ENCODE measurements around the gene CAPG. TPM values are rescaled to one million over a fixed set of nuclear protein-coding genes. Genes with fewer than 3 reads are reported as not detected.
A peak's percentile ranks its signal among the peaks of the same experiment; 100 is the strongest.

CAPG gene, protein sequence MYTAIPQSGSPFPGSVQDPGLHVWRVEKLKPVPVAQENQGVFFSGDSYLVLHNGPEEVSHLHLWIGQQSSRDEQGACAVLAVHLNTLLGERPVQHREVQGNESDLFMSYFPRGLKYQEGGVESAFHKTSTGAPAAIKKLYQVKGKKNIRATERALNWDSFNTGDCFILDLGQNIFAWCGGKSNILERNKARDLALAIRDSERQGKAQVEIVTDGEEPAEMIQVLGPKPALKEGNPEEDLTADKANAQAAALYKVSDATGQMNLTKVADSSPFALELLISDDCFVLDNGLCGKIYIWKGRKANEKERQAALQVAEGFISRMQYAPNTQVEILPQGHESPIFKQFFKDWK
- polyA plus RNA-seq = 100 to 1,000 TPM in 1 of 4 donors, 10 to 100 TPM in 3; 35.8 to 130 (median 62.4) TPM
- long read RNA-seq, donor 1 = 0 reads
- long read RNA-seq, donor 2, partial matches to known transcripts = 0 of 5 reads
- long read RNA-seq, donor 2, other reads (novel, unspliced or antisense) = 0 of 5 reads
- long read RNA-seq, donor 3, transcript CAPG-204 (10 exons, 1,151 nt) = major isoform, 6 of 10 reads
- long read RNA-seq, donor 3, partial matches to known transcripts = 0 of 10 reads
- long read RNA-seq, donor 3, other reads (novel, unspliced or antisense) = 0 of 10 reads
- long read RNA-seq, donor 4 = 0 reads
- long read RNA-seq, donor 5, partial matches to known transcripts = 0 of 3 reads
- long read RNA-seq, donor 5, other reads (novel, unspliced or antisense) = 0 of 3 reads
- long read RNA-seq, donor 6, partial matches to known transcripts = 0 of 7 reads
- long read RNA-seq, donor 6, other reads (novel, unspliced or antisense) = 0 of 7 reads
- long read RNA-seq, donor 7 = 0 reads
- long read RNA-seq, donor 8, transcript CAPG-204 (10 exons, 1,151 nt) = major isoform, 5 of 8 reads
- long read RNA-seq, donor 8, partial matches to known transcripts = 0 of 8 reads
- long read RNA-seq, donor 8, other reads (novel, unspliced or antisense) = 0 of 8 reads
- long read RNA-seq, donor 9 = 0 reads
- long read RNA-seq, donor 10, transcript CAPG-201 (10 exons, 1,442 nt) = minor isoform, 8 of 43 reads
- long read RNA-seq, donor 10, transcript CAPG-204 (10 exons, 1,151 nt) = major isoform, 17 of 43 reads
- long read RNA-seq, donor 10, partial matches to known transcripts = 16 of 43 reads
- long read RNA-seq, donor 10, other reads (novel, unspliced or antisense) = 0 of 43 reads

DNA sequence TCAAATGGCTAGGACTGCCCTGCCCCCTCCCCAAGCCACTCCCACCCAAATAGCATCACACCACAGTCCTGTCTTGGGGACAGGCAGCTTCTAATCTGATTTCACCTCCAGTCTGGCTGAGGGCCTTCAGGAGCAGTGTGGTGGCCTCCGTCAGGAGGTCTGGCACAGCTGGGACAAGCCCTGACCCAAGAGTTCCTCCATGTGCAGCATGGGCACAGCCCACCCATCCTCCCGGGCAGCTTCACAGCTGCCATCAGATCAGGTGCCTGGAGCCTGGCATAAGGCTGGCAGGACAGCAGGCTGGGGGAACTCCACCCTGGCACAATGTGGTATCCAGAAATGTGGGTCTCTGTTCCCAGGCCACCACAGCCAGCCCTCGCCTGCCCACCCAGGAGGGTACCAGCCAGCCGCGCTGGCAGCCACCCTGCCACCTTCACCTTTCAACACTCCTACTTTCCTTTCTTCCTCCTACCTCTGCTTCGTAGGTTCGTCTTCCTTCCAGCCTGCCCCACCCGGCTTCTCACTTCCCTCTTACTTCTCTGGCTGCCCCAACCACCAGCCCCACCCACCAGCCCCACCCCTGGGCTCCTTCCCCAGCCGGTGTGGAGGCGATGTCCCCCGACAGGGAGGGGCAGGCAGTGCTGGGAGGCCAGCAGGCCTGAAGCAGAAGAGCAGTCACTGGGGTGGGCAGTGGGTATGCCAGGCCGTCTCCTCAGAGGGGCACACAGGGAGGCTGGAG, at the start of gene CAPG:
CAPG (minus strand) TSS at position 522 of the 739 bp plus-strand sequence. CDS start 8,221 bp downstream, outside the sequence.
- DNase-seq = peak; percentile 79 to 88
- no peaks in the 10 kb centered on the region for H3K36me3 ChIP-seq (ENCODE audit: control insufficient read depth in 3 of 3, insufficient read depth in 2 of 3, low read depth in 1 of 3, low read length in 3 of 3)
- H3K9me3 ChIP-seq (ENCODE audit: control insufficient read depth in 2 of 2, insufficient read depth in 1 of 2, low read depth in 1 of 2, low read length in 1 of 2) = no peaks in the 10 kb centered on the region
- no peaks in the 10 kb centered on the region for H3K27me3 ChIP-seq (ENCODE audit: control insufficient read depth in 3 of 3, insufficient read depth in 3 of 3, low read length in 3 of 3)
- peak within 1 kb of the TSS; percentile 43 to 87 (median 50) for H3K27ac ChIP-seq (ENCODE audit: low read depth in 1 of 3, low read length in 2 of 3)
- 11 to 38% (median 21%) methylated on average over 12 of the region's 12 CpGs for WGBS, 3 donors
- H3K4me1 ChIP-seq (ENCODE audit: control insufficient read depth in 3 of 3, insufficient read depth in 2 of 3, low read depth in 1 of 3, low read length in 2 of 3) = peaks cover 3 to 47% (median 6%) of the 10 kb centered on the region in 3 donors
- no peak for FAIRE-seq
- peak within 1 kb of the TSS in 2 of 3 donors; percentile 11 to 25 for H3K4me3 ChIP-seq (ENCODE audit: low read depth in 1 of 3, low read length in 3 of 3)

DNA sequence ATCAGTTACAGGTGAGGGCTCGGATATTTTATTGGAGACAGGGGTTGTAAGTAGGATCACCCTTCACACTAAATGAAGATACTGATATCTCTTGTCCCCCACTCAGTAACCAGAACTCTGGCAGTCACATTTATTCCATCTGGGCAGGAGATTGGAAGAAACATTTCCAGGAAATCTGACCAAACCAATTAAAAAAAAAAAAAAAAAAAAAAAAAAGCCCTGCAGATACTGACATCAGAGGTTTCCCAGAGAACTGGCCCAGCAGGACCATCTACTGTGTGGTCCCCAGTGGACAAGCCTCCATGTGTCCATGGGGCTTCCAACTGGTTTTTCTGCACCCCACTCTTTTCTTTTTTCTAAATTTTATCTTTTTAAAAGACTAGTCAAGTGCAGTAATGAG, 49.6 kb upstream of the CAPG start:
- Histone ChIP-seq H3K4me3 (ENCODE audit: low read depth in 1 of 3, low read length in 3 of 3) (no peak overlapping the region), H3K27ac (ENCODE audit: low read depth in 1 of 3, low read length in 2 of 3) (no peak overlapping the region), H3K4me1 (ENCODE audit: control insufficient read depth in 3 of 3, insufficient read depth in 2 of 3, low read depth in 1 of 3, low read length in 2 of 3) (peaks cover 4 to 15% (median 6%) of the 10 kb centered on the region in 3 donors), H3K9me3 (ENCODE audit: control insufficient read depth in 2 of 2, insufficient read depth in 1 of 2, low read depth in 1 of 2, low read length in 1 of 2) (peaks cover 0 to 10% of the 10 kb centered on the region in 2 donors), H3K27me3 (ENCODE audit: control insufficient read depth in 3 of 3, insufficient read depth in 3 of 3, low read length in 3 of 3) (no peaks in the 10 kb centered on the region), H3K36me3 (ENCODE audit: control insufficient read depth in 3 of 3, insufficient read depth in 2 of 3, low read depth in 1 of 3, low read length in 3 of 3) (no peaks in the 10 kb centered on the region)
- 82 to 89% (median 83%) methylated on average over 1 of the region's 1 CpG for WGBS, 3 donors
- DNase-seq (no peak), FAIRE-seq (no peak)

DNA sequence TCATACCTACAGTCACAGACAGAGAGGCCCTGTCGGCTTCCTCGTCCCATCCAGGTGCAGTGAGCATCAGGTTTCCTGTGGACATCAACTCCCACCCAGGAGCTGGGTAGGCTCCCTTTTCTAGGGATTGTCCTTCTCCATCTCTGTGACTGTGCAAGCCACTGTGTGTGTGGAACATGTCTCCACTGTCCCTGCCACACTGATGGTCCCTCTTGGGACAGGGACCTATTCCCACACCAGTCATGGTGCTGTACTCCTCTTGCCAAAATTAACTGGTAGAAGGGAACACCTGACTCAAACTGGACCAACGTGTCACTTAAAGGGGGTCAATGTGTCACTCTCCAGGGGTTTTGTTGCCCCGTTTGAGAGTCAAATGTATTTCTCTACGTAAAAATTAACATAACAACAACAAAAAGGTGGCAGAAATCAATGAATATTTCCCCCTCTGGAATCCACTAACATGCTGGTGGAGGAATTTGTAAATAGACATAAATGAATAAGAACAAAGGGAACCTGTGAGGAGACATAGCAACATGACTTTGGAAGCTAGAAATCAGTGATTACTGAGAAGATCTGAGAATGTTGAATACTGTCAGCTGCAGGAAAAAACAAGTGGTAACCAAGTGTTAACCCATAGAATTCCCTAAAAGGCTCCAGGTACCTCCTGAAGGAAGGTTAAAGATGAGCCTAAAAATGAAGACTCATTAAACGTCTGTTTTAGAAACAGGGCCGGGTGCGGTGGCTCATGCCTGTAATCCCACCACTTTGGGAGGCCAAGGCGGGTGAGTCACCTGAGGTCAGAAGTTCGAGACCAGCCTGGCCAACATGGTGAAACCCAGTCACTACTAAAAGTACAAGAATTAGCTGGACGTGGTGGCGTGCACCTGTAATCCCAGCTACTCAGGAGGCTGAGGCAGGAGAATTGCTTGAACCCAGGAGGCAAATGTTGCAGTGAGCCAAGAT, 48.7 kb upstream of the CAPG start:
- peaks cover 0 to 11% of the 10 kb centered on the region in 2 donors for H3K9me3 ChIP-seq (ENCODE audit: control insufficient read depth in 2 of 2, insufficient read depth in 1 of 2, low read depth in 1 of 2, low read length in 1 of 2)
- H3K27ac ChIP-seq (ENCODE audit: low read depth in 1 of 3, low read length in 2 of 3) = no peak overlapping the region
- peaks cover 4 to 15% (median 6%) of the 10 kb centered on the region in 3 donors for H3K4me1 ChIP-seq (ENCODE audit: control insufficient read depth in 3 of 3, insufficient read depth in 2 of 3, low read depth in 1 of 3, low read length in 2 of 3)
- FAIRE-seq (no peak), DNase-seq (no peak)
- H3K4me3 ChIP-seq (ENCODE audit: low read depth in 1 of 3, low read length in 3 of 3) = no peak overlapping the region
- whole genome bisulfite sequencing, 3 donors = 85 to 90% (median 87%) methylated on average over 12 of the region's 12 CpGs
- H3K36me3 ChIP-seq (ENCODE audit: control insufficient read depth in 3 of 3, insufficient read depth in 2 of 3, low read depth in 1 of 3, low read length in 3 of 3) = no peaks in the 10 kb centered on the region
- no peaks in the 10 kb centered on the region for H3K27me3 ChIP-seq (ENCODE audit: control insufficient read depth in 3 of 3, insufficient read depth in 3 of 3, low read length in 3 of 3)

DNA sequence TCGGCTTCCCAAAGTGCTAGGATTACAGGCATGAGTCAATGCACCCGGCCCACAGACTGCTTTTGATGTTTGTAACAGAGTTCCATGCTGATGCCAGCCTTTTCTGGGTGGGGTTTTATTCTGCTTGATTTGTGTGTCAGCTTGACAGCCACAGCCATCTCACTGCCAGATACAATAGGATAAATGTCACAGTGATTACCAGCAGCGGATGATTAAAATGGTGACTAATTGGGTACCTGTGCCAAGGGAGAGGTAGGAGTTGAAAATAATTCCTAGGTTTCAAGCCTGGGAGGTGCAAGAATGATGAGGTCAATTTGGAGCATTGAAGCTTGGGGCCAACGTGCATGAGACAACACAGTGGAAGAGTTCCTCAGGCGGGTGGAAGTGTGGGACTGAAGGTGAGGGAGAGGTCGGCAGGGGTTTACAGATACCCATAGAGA, 47.7 kb upstream of the CAPG start:
- H3K27ac ChIP-seq (ENCODE audit: low read depth in 1 of 3, low read length in 2 of 3) = no peak overlapping the region
- no peak overlapping the region for H3K4me3 ChIP-seq (ENCODE audit: low read depth in 1 of 3, low read length in 3 of 3)
- DNase-seq = peak in 1 of 2 donors; percentile 71
- peaks cover 0 to 11% of the 10 kb centered on the region in 2 donors for H3K9me3 ChIP-seq (ENCODE audit: control insufficient read depth in 2 of 2, insufficient read depth in 1 of 2, low read depth in 1 of 2, low read length in 1 of 2)
- no peak for FAIRE-seq
- peaks cover 4 to 15% (median 6%) of the 10 kb centered on the region in 3 donors for H3K4me1 ChIP-seq (ENCODE audit: control insufficient read depth in 3 of 3, insufficient read depth in 2 of 3, low read depth in 1 of 3, low read length in 2 of 3)
- 32 to 65% (median 49%) methylated on average over 6 of the region's 6 CpGs for WGBS, 3 donors
- no peaks in the 10 kb centered on the region for H3K36me3 ChIP-seq (ENCODE audit: control insufficient read depth in 3 of 3, insufficient read depth in 2 of 3, low read depth in 1 of 3, low read length in 3 of 3)
- H3K27me3 ChIP-seq (ENCODE audit: control insufficient read depth in 3 of 3, insufficient read depth in 3 of 3, low read length in 3 of 3) = no peaks in the 10 kb centered on the region

DNA sequence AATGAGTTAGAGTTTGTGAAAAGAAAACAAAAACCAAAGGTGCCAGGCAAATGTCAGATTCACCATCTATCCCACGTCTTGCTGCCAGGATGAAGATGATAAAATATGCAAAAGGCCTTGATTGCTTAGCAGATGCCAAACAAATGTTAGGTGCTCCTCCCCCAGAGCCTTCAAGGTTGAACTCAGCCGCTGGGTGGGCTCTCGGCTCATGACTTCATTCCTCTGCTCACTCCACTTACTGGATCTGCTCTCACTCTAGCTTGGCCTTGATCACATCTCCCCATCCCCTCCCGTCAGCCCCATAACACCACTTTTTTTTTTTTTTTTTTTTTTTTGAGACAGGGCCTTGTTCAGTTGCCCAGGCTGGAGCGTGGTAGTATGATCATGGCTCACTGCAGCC, 46.9 kb upstream of the CAPG start:
- no peak for FAIRE-seq

DNA sequence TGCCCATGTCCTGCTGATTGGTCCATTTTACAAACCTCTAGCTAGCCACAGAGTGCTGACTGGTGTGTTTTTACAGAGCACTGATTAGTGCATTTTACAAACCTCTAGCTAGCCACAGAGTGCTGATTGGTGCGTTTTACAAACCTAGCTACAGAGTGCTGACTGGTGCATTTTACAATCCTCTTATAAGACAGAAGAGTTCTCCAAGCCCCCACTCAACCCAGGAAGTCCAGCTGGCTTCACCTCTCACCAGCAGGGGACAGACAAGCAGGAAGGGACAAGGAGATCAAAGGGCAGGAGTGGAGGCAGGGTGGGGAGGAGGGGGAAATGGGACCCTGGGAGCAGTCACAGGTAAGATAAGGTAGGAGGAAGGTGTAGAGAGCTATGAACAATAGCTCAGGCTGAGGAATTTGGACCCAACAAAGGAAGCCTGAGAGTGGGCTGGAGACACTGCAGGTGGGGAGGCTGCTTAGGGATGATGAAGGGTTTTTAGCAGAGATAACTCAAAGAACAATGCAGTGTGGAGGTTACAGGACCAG, 45.5 kb upstream of the CAPG start:
- Histone ChIP-seq H3K36me3 (ENCODE audit: control insufficient read depth in 3 of 3, insufficient read depth in 2 of 3, low read depth in 1 of 3, low read length in 3 of 3) (no peaks in the 10 kb centered on the region), H3K4me1 (ENCODE audit: control insufficient read depth in 3 of 3, insufficient read depth in 2 of 3, low read depth in 1 of 3, low read length in 2 of 3) (peaks cover 4 to 10% (median 6%) of the 10 kb centered on the region in 3 donors), H3K27ac (ENCODE audit: low read depth in 1 of 3, low read length in 2 of 3) (peak overlapping the region in 1 of 3 donors; percentile 68), H3K27me3 (ENCODE audit: control insufficient read depth in 3 of 3, insufficient read depth in 3 of 3, low read length in 3 of 3) (no peaks in the 10 kb centered on the region), H3K9me3 (ENCODE audit: control insufficient read depth in 2 of 2, insufficient read depth in 1 of 2, low read depth in 1 of 2, low read length in 1 of 2) (peaks cover 0 to 11% of the 10 kb centered on the region in 2 donors), H3K4me3 (ENCODE audit: low read depth in 1 of 3, low read length in 3 of 3) (no peak overlapping the region)
- 14 to 54% (median 40%) methylated on average over 1 of the region's 1 CpG for WGBS, 3 donors
- FAIRE-seq (no peak), DNase-seq (peak; percentile 46 to 73)

More for the DNA sequence above, 46.9 kb upstream of the CAPG start:
- no peaks in the 10 kb centered on the region for H3K27me3 ChIP-seq (ENCODE audit: control insufficient read depth in 3 of 3, insufficient read depth in 3 of 3, low read length in 3 of 3)
- WGBS, 3 donors = 80 to 85% (median 81%) methylated on average over 5 of the region's 5 CpGs
- H3K27ac ChIP-seq (ENCODE audit: low read depth in 1 of 3, low read length in 2 of 3) = no peak overlapping the region
- peaks cover 0 to 11% of the 10 kb centered on the region in 2 donors for H3K9me3 ChIP-seq (ENCODE audit: control insufficient read depth in 2 of 2, insufficient read depth in 1 of 2, low read depth in 1 of 2, low read length in 1 of 2)
- H3K4me3 ChIP-seq (ENCODE audit: low read depth in 1 of 3, low read length in 3 of 3) = no peak overlapping the region
- peaks cover 4 to 10% (median 6%) of the 10 kb centered on the region in 3 donors for H3K4me1 ChIP-seq (ENCODE audit: control insufficient read depth in 3 of 3, insufficient read depth in 2 of 3, low read depth in 1 of 3, low read length in 2 of 3)
- DNase-seq = no peak
- no peaks in the 10 kb centered on the region for H3K36me3 ChIP-seq (ENCODE audit: control insufficient read depth in 3 of 3, insufficient read depth in 2 of 3, low read depth in 1 of 3, low read length in 3 of 3)

DNA sequence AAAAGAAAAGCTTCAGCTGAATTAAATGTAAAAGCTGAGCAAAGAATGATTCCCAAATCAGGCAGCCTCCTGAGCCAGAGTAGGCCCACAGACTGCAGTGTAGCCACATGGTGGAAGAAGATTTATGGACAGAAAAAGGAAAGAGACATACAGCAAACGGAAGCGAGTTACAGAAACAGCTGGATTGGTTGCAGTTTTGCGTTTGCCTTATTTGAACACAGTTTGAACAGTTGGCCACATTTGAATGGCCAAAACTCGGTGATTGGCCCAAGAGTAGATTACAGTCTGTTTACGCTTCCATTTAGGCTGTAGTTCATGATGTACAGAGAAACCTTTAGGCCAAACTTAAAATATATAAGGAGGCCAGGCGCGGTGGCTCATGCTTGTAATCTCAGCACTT, 43.4 kb upstream of the CAPG start:
- WGBS, 3 donors = 80 to 87% (median 85%) methylated on average over 7 of the region's 7 CpGs
- H3K4me3 ChIP-seq (ENCODE audit: low read depth in 1 of 3, low read length in 3 of 3) = no peak overlapping the region
- H3K9me3 ChIP-seq (ENCODE audit: control insufficient read depth in 2 of 2, insufficient read depth in 1 of 2, low read depth in 1 of 2, low read length in 1 of 2) = peaks cover 0 to 11% of the 10 kb centered on the region in 2 donors
- no peaks in the 10 kb centered on the region for H3K27me3 ChIP-seq (ENCODE audit: control insufficient read depth in 3 of 3, insufficient read depth in 3 of 3, low read length in 3 of 3)
- H3K4me1 ChIP-seq (ENCODE audit: control insufficient read depth in 3 of 3, insufficient read depth in 2 of 3, low read depth in 1 of 3, low read length in 2 of 3) = peaks cover 4 to 10% (median 6%) of the 10 kb centered on the region in 3 donors
- FAIRE-seq = no peak
- no peaks in the 10 kb centered on the region for H3K36me3 ChIP-seq (ENCODE audit: control insufficient read depth in 3 of 3, insufficient read depth in 2 of 3, low read depth in 1 of 3, low read length in 3 of 3)
- DNase-seq = no peak
- H3K27ac ChIP-seq (ENCODE audit: low read depth in 1 of 3, low read length in 2 of 3) = no peak overlapping the region
